Osteocyte (in vitro differentiated cells): ENCODE measurements around the gene CIBAR2. TPM values are rescaled to one million over a fixed set of nuclear protein-coding genes. Genes with fewer than 3 reads are reported as not detected.

Experiments used
- DNase-seq: peaks from one replicate; pipeline ENCODE4 v3.0.0; 2021; ENCODE audit warnings: mixed read lengths; ENCODE audit not compliant: unreplicated experiment; ENCODE audit errors: extremely low spot score
- H3K27ac Mint-ChIP-seq: one replicate; pipeline ENCODE4 v1.8.0; 2021; ENCODE audit warnings: mild to moderate bottlenecking, mixed read lengths; ENCODE audit not compliant: unreplicated experiment
- H3K27me3 Mint-ChIP-seq: one replicate; pipeline ENCODE4 v1.8.0; 2021; ENCODE audit warnings: mixed read lengths; ENCODE audit not compliant: unreplicated experiment
- H3K36me3 Mint-ChIP-seq: one replicate; pipeline ENCODE4 v1.8.0; 2021; ENCODE audit warnings: mixed read lengths; ENCODE audit not compliant: unreplicated experiment
- H3K4me1 Mint-ChIP-seq: one replicate; pipeline ENCODE4 v1.8.0; 2021; ENCODE audit warnings: mixed read lengths; ENCODE audit not compliant: unreplicated experiment
- H3K4me3 Mint-ChIP-seq: one replicate; pipeline ENCODE4 v1.8.0; 2021; ENCODE audit warnings: mild to moderate bottlenecking, moderate library complexity, mixed read lengths; ENCODE audit not compliant: unreplicated experiment
- H3K9me3 Mint-ChIP-seq: one replicate; pipeline ENCODE4 v1.8.0; 2021; ENCODE audit warnings: mixed read lengths; ENCODE audit not compliant: unreplicated experiment
- total RNA-seq: library from RNA; stranded (reverse); gene quantifications from 2 replicates; pipeline ENCODE4 v1.2.1, GENCODE V29; 2021
- TF ChIP-seq, protein P1 (sequence below): fragments of 200-600 bp; sonication (generic); IDR thresholded peaks from 2 replicates; pipeline ENCODE4 v1.5.0; 2021; ENCODE audit warnings: antibody characterized with exemption, mild to moderate bottlenecking, moderate library complexity

Gene CIBAR2
- total RNA-seq, 1 donor from 2014 or later = not detected

GRCh38 chr16:85094176-85094805 is 18.0 kb downstream of the CIBAR2 start:
- H3K27ac Mint-ChIP-seq = no peak overlapping the region
- TF ChIP-seq, protein P1, sequence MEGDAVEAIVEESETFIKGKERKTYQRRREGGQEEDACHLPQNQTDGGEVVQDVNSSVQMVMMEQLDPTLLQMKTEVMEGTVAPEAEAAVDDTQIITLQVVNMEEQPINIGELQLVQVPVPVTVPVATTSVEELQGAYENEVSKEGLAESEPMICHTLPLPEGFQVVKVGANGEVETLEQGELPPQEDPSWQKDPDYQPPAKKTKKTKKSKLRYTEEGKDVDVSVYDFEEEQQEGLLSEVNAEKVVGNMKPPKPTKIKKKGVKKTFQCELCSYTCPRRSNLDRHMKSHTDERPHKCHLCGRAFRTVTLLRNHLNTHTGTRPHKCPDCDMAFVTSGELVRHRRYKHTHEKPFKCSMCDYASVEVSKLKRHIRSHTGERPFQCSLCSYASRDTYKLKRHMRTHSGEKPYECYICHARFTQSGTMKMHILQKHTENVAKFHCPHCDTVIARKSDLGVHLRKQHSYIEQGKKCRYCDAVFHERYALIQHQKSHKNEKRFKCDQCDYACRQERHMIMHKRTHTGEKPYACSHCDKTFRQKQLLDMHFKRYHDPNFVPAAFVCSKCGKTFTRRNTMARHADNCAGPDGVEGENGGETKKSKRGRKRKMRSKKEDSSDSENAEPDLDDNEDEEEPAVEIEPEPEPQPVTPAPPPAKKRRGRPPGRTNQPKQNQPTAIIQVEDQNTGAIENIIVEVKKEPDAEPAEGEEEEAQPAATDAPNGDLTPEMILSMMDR = no peak
- peaks cover 29% of the 10 kb centered on the region for H3K27me3 Mint-ChIP-seq
- no peaks in the 10 kb centered on the region for H3K9me3 Mint-ChIP-seq
- H3K36me3 Mint-ChIP-seq = no peaks in the 10 kb centered on the region
- no peak for DNase-seq
- H3K4me1 Mint-ChIP-seq = no peaks in the 10 kb centered on the region
- H3K4me3 Mint-ChIP-seq = no peak overlapping the region

GRCh38 chr16:85093705-85094104 is 18.6 kb downstream of the CIBAR2 start:
- H3K27ac Mint-ChIP-seq = no peak overlapping the region
- DNase-seq = no peak
- TF ChIP-seq, protein P1 = no peak
- H3K4me1 Mint-ChIP-seq = no peaks in the 10 kb centered on the region
- H3K36me3 Mint-ChIP-seq = no peaks in the 10 kb centered on the region
- no peaks in the 10 kb centered on the region for H3K9me3 Mint-ChIP-seq
- H3K27me3 Mint-ChIP-seq = peaks cover 29% of the 10 kb centered on the region
- H3K4me3 Mint-ChIP-seq = no peak overlapping the region

GRCh38 chr16:85092851-85093250 is 19.4 kb downstream of the CIBAR2 start:
- peaks cover 28% of the 10 kb centered on the region for H3K27me3 Mint-ChIP-seq
- H3K9me3 Mint-ChIP-seq = no peaks in the 10 kb centered on the region
- H3K4me3 Mint-ChIP-seq = no peak overlapping the region
- H3K4me1 Mint-ChIP-seq = no peaks in the 10 kb centered on the region
- H3K27ac Mint-ChIP-seq = no peak overlapping the region
- TF ChIP-seq, protein P1 = no peak
- no peak for DNase-seq
- peaks cover 3% of the 10 kb centered on the region for H3K36me3 Mint-ChIP-seq

GRCh38 chr16:85092309-85092708 is 20.0 kb downstream of the CIBAR2 start:
- no peak overlapping the region for H3K27ac Mint-ChIP-seq
- no peaks in the 10 kb centered on the region for H3K9me3 Mint-ChIP-seq
- no peak overlapping the region for H3K4me3 Mint-ChIP-seq
- H3K27me3 Mint-ChIP-seq = peaks cover 23% of the 10 kb centered on the region
- no peak for DNase-seq
- TF ChIP-seq, protein P1 = no peak
- H3K36me3 Mint-ChIP-seq = peaks cover 3% of the 10 kb centered on the region
- no peaks in the 10 kb centered on the region for H3K4me1 Mint-ChIP-seq

- H3K4me1 Mint-ChIP-seq = no peaks in the 10 kb centered on the region
- H3K36me3 Mint-ChIP-seq = peaks cover 3% of the 10 kb centered on the region
- H3K9me3 Mint-ChIP-seq = no peaks in the 10 kb centered on the region
- DNase-seq = no peak
- TF ChIP-seq, protein P1 = no peak
- H3K27me3 Mint-ChIP-seq = peaks cover 15% of the 10 kb centered on the region
- no peak overlapping the region for H3K4me3 Mint-ChIP-seq
- H3K27ac Mint-ChIP-seq = no peak overlapping the region
These were observed 20.8 kb downstream of the CIBAR2 start for GRCh38 chr16:85091522-85091910.
